HT-29 (cell line): ENCODE data around the gene CELA2A. TPM values are rescaled to one million over a fixed set of nuclear protein-coding genes. Genes with fewer than 3 reads are reported as not detected.
"Not testable (repeated sequence)": the region's sequence is repeated elsewhere in the genome, so short reads cannot be mapped to it uniquely, and the experiment has no call there.

ENCODE experiments used
- DNase-seq: peaks from one replicate; pipeline ENCODE4 v3.0.0-alpha.2; 2015; ENCODE audit warnings: low spot score
- total RNA-seq: library from RNA; depleted of rRNA; stranded (reverse); fragments of >200 nt; shearing (Covaris generic); gene quantifications from 2 replicates; pipeline ENCODE4 v1.2.3, GENCODE V29; 2014

The CELA2A gene
- total RNA-seq, 1 experiment from 2014 or later, result not detected

DNA sequence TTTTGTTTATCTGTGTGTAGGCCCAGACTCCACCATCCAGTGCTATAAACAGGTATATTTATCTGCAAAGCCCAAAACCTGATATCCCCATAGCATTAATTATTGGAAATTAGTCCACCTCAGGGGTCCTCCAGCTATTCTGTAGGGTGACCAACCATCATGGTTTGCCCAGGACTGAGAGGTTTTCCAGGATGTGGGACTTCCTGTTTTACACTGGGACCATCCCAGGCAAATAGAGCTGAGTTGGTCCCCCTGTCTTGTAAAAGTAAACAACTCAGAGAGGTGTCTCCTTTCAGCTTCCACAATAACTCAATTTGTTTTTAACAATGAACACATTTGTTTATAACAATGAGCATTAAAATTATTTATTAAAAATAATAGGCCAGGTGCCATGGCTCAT, 11.6 kb downstream of the CELA2A start:
- no peak for DNase-seq

- no peak for DNase-seq
Observed at GRCh38 chr1:15469361-15469760, 12.8 kb downstream of the CELA2A start.

- not testable (repeated sequence) for DNase-seq
Observed at GRCh38 chr1:15469821-15470448, 13.4 kb downstream of the CELA2A start.

- DNase-seq, result not testable (repeated sequence)
Observed at GRCh38 chr1:15471067-15471466, 14.5 kb downstream of the CELA2A start.

DNA sequence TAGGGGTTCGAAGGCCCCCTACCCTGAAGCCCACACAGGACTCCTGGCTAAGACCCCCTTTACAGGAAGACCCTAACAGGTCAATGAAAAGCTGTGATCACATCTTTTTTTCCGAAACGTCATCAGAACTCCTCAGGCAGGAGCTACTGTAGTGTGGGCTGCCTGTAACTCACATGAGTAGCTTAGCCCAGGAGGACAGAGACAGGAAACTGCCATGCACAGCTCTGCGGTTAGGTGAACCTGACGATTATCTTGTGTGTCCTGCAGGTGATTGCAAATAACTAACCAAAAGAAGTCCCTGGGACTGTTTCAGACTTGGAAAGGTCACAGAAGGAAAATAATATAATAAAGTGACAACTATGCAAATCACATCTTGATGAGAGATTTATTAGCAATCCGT, 15.2 kb downstream of the CELA2A start:
- not testable (repeated sequence) for DNase-seq

- no peak for DNase-seq
Observed at GRCh38 chr1:15472587-15472986, 16.1 kb downstream of the CELA2A start.

DNA sequence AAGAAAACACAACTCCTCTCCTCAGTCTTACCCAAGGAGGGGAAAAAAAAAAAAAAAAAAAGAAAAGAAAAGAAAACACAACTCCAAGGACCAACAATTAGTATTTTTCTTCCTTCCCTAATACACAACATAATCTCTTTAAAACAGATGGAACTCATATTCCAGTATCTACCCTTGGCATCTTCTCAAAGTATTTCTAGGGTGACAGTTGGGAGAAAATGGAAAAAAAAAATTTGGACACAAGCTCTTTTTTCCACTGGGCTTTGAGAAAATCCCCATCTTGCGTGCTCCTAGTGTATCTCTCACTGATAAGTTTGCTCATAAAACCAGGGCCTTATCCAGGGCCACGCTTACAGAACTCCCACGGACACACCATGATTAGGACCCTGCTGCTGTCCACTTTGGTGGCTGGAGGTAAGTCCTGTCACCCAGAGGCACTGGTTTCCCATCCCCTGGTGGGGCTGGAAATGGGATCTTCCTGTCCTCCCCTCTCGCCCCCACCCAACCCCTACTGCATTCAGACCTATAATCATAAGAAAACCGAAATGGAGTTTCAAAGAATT, 19.3 kb downstream of the CELA2A start, which contains the start of gene CELA2B:
Gene CELA2B (plus strand): TSS at position 353 of the 563 bp plus-strand sequence. CDS start 22 bp downstream, at position 375.
- DNase-seq, result no peak

GRCh38 chr1:15476927-15477326, 20.4 kb downstream of the CELA2A start:
- no peak for DNase-seq

GRCh38 chr1:15477646-15478212, 21.2 kb downstream of the CELA2A start:
- DNase-seq, result no peak

GRCh38 chr1:15479654-15480347, 23.3 kb downstream of the CELA2A start:
- no peak for DNase-seq

DNA sequence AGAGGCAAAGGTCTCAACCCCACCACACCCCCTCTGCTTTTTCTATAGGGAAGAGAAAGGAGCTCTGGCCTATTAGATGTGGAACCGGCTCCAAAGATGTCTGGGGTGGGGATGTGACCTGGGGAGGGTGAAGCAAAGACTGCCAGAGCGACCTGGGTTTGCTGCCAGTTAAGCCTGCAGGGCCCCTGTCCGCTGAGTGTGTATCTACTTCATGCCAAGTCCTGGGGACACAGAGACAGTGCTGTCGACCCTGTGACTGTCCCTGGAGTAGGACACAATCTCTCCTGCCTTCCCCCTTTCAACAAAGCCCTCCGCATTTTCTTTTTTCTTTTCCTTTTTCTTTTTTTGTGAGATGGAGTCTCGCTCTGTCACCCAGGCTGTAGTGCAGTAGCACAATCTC, 25.9 kb downstream of the CELA2A start:
- DNase-seq, result not testable (repeated sequence)

- not testable (repeated sequence) for DNase-seq
Observed at GRCh38 chr1:15482983-15483543, 26.5 kb downstream of the CELA2A start.

DNA sequence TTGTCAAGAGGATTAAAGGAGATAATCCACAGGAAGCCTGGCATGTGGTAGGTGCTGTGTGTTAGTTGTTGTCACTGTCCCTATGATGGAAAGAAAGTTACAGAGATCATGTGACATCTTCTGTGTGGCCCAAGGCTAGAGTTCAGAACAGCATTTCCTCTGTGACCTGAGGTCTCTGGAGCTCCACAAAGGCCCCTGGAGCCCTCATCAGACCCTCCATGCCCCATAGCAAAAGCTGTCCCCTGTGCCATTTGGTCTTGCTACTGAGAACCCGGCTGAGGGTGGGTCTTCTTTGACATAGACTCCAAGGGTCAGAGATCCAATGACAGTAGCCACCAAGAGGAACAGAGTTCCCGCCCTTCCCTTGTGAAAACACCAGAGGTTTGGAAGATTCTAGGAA, 27.4 kb downstream of the CELA2A start:
- no peak for DNase-seq

GRCh38 chr1:15484443-15484842, 27.9 kb downstream of the CELA2A start:
- not testable (repeated sequence) for DNase-seq

DNA sequence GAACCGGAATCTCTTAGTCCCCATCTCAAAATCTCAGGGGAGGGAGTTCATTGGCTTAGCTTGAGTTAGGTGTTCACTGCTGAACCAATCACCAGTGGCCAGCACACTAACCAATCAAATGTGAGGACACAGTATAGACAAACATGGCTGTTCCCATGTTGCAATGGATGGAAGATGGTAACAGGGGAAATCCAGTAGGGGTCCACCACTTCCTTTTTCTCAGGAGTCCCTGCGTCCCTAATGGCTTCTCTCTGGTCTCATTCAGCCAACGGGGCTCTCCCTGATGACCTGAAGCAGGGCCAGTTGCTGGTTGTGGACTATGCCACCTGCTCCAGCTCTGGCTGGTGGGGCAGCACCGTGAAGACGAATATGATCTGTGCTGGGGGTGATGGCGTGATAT, 29.1 kb downstream of the CELA2A start:
- DNase-seq, result no peak

DNA sequence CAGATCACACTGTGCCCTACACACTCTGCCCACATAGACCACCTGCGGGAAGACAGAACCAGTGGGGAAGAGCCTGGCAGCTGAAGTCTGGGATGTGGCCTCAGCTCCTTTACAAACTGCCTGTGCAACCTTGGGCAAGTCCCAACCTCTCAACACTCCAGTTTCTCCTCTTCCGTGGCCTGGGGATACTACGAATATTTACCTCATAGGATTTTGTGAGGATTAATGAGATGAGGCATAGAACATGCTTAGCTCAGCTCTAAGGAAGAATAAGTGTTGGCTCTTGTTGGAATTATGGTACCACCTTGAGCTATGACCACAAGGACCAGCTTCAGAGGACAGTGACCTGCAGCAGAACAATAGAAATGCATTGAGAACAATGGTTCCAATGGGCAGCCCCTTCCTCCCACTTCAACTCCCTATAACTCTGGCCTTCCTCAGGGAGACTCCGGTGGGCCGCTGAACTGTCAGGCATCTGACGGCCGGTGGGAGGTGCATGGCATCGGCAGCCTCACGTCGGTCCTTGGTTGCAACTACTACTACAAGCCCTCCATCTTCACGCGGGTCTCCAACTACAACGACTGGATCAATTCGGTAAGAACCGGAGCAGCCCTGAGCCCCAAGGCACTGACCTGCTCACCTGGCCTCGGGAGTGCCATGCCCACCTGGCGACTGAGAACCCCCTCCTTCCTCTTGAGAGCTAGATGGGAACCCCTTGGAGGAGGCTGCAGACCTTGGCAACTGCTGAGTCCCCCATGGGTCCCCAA, 30.5 kb downstream of the CELA2A start:
- not testable (repeated sequence) for DNase-seq

DNA sequence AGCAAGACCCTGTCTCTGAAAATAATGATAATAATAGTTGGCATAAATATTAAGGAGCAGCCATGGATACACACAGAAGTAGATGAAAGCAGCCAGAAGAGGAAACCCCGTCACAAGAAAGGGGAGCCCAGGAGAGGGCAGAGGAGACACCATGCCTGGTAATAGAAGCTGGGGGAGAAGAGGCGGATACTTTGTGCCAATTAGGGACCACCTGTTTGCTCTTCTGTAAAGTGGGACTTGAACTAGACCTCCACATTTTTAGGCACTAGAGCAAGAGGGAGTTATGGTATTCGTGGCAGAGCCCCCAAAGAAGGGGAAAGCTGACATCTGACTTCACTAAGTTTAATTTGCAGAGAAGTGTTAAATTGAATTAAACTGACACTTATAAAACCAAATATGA, 31.8 kb downstream of the CELA2A start:
- no peak for DNase-seq

GRCh38 chr1:15489052-15489736, 32.7 kb downstream of the CELA2A start:
- DNase-seq, result no peak

- not testable (repeated sequence) for DNase-seq
Observed at GRCh38 chr1:15491010-15491409, 34.5 kb downstream of the CELA2A start.

GRCh38 chr1:15492596-15492995, 36.1 kb downstream of the CELA2A start:
- no peak for DNase-seq

DNA sequence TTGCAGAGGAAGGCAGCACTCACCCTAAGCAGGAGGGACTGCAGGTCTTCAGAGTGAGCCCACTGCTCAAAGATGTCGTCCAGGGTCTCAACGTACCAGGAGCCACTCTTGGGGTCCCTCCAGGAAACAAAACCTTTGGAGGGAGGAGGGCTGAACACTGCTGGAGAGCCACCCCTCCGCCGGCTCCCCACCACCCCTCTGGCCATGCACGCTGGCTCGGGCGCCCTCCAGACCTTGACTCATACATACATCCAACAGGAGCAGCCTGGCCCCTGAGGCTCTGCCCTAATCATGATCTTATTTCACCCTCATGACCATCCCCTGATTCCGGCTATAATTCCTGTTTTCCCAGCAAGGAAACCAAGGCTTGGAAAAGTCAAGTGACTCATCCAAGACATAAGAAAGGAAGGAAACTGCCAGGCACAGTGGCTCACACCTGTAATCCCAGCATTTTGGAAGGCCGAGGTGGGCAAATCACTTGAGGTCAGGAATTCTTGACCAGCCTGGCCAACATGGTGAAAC, 37.4 kb downstream of the CELA2A start:
- no peak for DNase-seq
